SK-N-MC (cell line): Measurements from ENCODE around the gene USP49.
"Not testable (repeated sequence)": the region's sequence is repeated elsewhere in the genome, so short reads cannot be mapped to it uniquely, and the experiment has no call there.

Experiments used
- DNase-seq: peaks from one replicate; pipeline ENCODE4 v3.0.0-alpha.2; 2011; ENCODE audit warnings: low read depth, low spot score
- H3K27ac ChIP-seq: fragments of 200-600 bp; sonication (generic); 2 replicates; pipeline ENCODE4 v1.5.1; 2016; ENCODE audit warnings: mixed run types
- H3K36me3 ChIP-seq: fragments of 200-600 bp; sonication (generic); 2 replicates; pipeline ENCODE4 v1.6.1; 2017; ENCODE audit warnings: antibody characterized with exemption, low read length, mixed read lengths; ENCODE audit not compliant: insufficient read depth
- H3K4me3 ChIP-seq: fragments of 200-600 bp; sonication (generic); 2 replicates; pipeline ENCODE4 v1.5.1; 2016
- H3K9ac ChIP-seq: fragments of 200-600 bp; sonication (generic); 2 replicates; pipeline ENCODE4 v1.8.0; 2017; ENCODE audit warnings: mixed run types, mixed read lengths; ENCODE audit not compliant: insufficient read length
- H3K9me3 ChIP-seq: fragments of 200-600 bp; sonication (generic); 2 replicates; pipeline ENCODE4 v1.6.1; 2017; ENCODE audit warnings: low read depth, mild to moderate bottlenecking, antibody characterized with exemption, low read length, moderate library complexity, mixed read lengths
- EZH2 ChIP-seq: fragments of 200-600 bp; sonication (generic); IDR thresholded peaks from one replicate; pipeline ENCODE4 v1.6.1; 2017; ENCODE audit warnings: antibody characterized with exemption
- FOXP2 ChIP-seq: optimal IDR thresholded peaks from 2 replicates; pipeline ENCODE3; 2011; ENCODE audit warnings: mild to moderate bottlenecking, moderate library complexity; ENCODE audit not compliant: insufficient read depth; ENCODE audit errors: extremely low read length, control extremely low read depth
- POLR2AphosphoS5 ChIP-seq: IDR thresholded peaks from 2 replicates; pipeline ENCODE4 v1.6.1; 2012; ENCODE audit warnings: mild to moderate bottlenecking, low read depth, low read length, borderline replicate concordance

Gene USP49

DNA sequence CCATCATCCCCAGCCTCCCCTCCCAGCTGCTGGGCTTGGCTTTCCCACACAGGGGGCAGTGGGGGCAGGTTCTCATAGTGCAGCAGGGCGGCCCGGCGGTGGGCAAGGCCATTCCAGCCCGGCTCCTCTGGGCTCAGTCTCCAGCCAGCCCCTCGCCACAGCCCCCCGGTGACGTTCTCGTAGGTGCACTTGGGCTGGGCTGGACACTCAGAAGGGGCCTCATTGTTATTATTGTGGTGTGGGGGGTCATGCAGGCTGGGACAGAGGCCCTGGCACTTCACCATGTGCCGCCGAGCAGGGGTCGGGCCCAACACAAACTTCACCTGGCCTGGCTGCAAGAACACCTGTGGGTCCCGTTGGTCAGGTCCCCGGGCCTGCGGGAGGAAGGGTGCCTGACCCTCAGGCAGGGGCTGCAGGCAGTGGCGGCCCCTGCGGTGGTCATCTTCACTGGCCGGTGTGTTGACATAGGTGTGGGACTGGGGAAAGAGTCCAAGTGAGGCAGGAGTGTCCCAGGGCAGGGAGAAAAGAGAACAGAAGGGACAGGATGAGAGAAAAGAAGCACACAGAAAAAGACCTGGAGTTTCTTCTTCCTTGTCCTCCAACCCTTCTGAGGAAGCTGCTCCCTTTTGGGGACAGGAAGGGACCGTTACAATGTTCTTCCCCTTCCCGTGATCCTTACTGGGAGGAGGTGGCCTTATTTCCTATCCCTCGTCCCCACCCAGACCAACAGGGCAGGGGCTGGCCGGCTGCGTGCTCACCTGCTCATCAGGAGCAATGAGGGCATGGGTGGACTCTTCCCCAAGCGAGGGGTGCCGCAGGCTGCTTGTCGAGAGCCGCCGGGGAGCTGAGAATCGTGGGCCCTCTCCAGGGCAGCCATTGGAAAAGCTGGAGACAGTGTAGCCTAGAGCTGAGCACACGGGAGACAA is 123.9 kb downstream of the USP49 start:
- H3K4me3 ChIP-seq: no peak overlapping the region
- no peak for DNase-seq

DNA sequence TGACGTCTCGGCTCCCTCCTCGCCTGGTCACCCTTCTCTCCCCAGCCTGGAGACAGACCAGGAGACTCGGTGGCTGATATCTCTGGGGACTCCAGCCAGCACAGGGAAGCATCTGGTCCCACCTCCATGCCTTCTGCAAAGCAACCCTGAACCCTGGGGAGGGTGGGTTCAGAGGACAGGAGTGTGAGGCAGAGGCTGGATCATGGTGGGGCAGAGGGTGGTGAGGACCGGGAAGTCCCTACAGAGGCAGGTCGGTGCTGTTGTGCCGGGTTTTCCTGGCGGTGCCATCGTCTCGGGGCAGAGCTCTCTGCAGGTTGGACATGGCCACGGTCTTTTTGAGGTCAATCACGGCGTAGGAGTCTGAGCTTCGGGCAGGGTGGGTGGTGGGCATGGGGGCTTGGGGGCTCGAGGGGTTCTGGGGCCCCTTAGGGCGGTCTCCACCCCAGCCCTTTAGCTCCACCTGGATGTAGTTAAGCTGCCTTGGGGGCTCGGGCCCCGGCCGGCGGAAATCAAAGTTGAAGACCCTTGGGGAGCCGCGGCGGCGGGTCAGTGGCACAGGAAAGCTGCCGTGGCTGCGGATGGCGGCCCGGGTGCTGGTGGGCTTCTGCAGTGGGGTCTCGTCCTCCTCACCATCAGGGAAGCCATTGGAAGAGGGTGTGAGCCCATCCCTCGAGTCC is 124.7 kb downstream of the USP49 start:
- Histone ChIP-seq H3K4me3 (no peak overlapping the region), H3K27ac (no peak overlapping the region), H3K9ac (no peak overlapping the region), H3K36me3 (peaks cover 10% of the 10 kb centered on the region; the same call in 1 of the 2 replicates), H3K9me3 (no peaks in the 10 kb centered on the region)
- no peak for DNase-seq
- TF ChIP-seq EZH2 (no peak), POLR2AphosphoS5 (no peak), FOXP2 (no peak)

More for the DNA sequence above, 123.9 kb downstream of the USP49 start:
- no peak overlapping the region for H3K27ac ChIP-seq
- H3K36me3 ChIP-seq: peaks cover 10% of the 10 kb centered on the region; the same call in 1 of the 2 replicates
- H3K9me3 ChIP-seq: no peaks in the 10 kb centered on the region
- TF ChIP-seq FOXP2 (no peak), EZH2 (no peak), POLR2AphosphoS5 (no peak)
- H3K9ac ChIP-seq: no peak overlapping the region

DNA sequence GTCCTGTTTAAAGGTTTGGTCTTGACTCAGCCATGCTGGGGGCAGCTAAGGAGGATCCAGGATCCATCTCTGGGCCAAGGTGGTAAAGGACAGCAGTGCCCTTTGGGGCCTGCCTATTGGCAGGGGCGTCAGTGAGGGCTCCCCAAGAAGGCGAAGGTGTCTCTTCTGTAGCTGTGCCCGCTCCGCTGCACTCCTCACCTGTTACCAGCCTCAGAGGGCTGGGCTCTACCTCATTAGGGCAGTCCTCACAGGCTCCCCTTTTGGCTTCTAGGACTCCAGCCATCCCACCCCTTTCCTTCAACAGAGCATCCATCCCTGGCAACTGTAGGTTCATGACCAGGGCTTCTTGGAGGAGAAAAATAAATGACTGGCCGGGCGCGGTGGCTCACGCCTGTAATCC is 125.8 kb downstream of the USP49 start:
- DNase-seq: no peak
- Histone ChIP-seq H3K9me3 (no peaks in the 10 kb centered on the region), H3K27ac (no peak overlapping the region), H3K4me3 (no peak overlapping the region), H3K9ac (no peak overlapping the region), H3K36me3 (peaks cover 2% of the 10 kb centered on the region; the same call in 1 of the 2 replicates)
- TF ChIP-seq EZH2 (no peak), POLR2AphosphoS5 (no peak), FOXP2 (no peak)

DNA sequence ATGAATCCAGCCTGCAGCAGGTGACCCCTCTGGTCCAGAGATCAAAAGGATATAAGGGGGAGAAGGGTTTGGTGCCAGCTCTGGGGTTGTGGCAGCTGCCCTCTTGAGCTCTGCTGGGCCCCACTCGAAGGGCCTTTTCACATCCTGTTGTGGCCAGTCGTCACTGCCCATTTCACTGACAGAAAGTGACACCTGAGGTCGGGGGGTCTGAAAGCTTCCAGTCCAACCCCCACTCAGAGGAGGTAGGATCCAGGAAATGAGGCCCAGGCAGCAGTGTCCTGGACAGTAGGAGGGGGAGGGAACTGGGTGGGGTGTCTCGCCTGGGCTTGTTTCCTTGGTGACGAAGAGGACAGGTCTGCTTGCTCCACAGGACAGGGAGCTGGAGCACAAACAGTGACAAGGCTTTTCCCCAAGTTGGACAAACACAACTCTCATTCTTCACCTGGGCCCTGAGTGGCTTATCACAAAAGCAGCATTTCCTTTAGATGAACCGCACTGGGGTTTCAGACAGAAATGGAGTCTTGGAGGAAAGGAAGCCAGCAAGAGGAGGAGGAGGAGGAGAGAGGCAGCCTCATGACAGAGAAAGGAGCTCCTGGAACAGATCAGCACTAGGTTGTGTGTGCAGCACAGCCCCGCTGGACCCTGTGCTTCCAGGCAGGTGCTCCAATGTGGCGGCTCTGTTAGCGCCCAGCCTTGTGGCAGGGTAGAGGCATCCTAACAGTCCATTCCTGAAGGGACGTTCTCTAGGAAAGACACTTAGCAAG is 126.4 kb downstream of the USP49 start:
- no peak overlapping the region for H3K27ac ChIP-seq

DNA sequence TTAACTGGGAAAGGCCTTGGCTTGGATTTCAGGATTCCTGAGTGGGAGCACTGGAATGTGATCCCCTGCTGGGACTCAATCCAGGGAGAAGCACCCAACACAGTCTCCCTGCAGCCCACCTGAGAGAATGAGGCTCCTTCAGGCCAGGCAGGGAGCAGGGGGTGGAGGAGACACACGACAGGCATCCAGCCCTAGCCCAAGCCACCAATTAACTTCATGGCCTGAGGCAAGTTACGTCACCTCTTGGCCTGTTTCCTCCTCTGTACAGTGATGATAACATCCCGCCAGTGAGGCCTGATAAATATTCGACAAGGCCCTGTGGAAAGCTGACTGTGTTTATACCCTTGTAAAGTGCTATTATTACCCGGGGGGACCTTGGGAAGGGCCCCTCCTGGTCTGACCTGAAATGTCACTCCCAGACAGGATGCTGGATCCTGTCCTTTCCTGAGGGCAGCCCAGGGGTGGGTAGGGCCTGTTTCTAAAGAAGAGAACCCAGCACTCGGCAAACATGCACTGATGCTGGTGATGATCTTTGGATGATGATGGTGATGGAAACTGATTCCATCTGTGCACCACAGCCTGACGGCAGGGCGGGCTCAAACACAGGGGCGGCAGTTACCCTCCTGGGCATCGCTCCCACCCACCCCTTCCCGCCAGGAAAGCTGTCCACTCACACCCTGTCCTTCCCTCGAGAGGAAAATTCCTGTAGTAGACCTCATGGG is 127.9 kb downstream of the USP49 start:
- no peak for DNase-seq
- Histone ChIP-seq H3K27ac (no peak overlapping the region), H3K4me3 (no peak overlapping the region), H3K36me3 (no peaks in the 10 kb centered on the region; the same call in 1 of the 2 replicates), H3K9me3 (no peaks in the 10 kb centered on the region), H3K9ac (no peak overlapping the region)
- TF ChIP-seq EZH2 (no peak), POLR2AphosphoS5 (no peak), FOXP2 (no peak)

More for the DNA sequence above, 126.4 kb downstream of the USP49 start:
- TF ChIP-seq FOXP2 (no peak), POLR2AphosphoS5 (no peak), EZH2 (no peak)
- DNase-seq: no peak
- Histone ChIP-seq H3K9me3 (no peaks in the 10 kb centered on the region), H3K36me3 (no peaks in the 10 kb centered on the region; the same call in 1 of the 2 replicates), H3K4me3 (no peak overlapping the region), H3K9ac (no peak overlapping the region)

DNA sequence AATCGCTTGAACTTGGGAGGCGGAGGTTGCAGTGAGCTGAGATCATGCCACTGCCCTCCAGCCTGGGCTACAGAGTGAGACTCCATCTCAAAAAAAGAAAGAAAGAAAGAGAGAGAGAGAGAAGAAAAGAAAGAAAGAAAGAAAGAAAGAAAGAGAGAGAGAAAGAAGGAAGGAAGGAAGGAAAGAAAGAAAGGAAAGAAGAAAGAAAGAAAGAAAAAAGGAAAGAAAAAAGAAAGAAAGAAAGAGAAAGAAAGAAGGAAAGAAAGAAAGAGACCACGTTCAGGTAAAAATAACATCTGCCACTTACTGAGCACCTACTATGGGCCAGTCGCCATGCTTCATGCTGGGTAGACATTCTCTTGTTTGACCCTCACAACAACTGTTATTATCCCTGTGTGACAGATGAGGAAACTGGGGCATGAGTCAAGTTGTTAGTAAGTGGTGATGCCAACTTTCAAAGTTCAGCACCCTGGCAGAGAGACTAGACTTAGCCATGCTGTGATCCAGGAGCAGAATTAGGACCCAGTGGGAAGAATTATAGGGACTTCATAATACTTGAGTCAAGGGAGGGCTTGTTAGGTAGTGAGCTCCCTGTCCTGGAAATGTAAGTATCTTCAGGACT is 129.0 kb downstream of the USP49 start:
- not testable (repeated sequence) for H3K27ac ChIP-seq, H3K36me3 ChIP-seq, H3K9ac ChIP-seq, H3K4me3 ChIP-seq, DNase-seq, H3K9me3 ChIP-seq

DNA sequence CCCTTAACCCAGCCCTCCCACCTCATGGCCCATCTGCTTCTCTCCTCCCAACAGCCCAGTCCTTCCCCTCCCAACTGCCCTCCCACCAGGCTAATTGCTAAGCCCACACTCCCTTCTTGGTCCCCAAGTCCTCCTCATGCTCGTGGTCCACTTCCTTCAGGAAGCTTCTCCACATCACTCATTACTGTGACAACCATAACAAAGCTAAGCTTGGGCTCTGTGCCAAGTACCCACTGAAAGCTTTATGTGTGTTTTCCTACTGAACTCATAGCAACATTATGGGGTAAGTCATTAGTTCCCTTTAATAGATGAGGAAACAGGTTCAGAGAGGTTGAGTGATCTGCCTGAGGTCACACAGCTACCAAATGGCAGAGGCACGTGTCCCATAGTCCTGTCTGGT is 131.7 kb downstream of the USP49 start:
- TF ChIP-seq EZH2 (no peak), FOXP2 (no peak)
- Histone ChIP-seq H3K9ac (no peak overlapping the region), H3K36me3 (no peaks in the 10 kb centered on the region), H3K27ac (no peak overlapping the region), H3K9me3 (no peaks in the 10 kb centered on the region), H3K4me3 (no peak overlapping the region)
- no peak for DNase-seq
